GM12878 (cell line): ENCODE data around the gene PRDM16. TPM values are rescaled to one million over a fixed set of nuclear protein-coding genes. Genes with fewer than 3 reads are reported as not detected.

Experiments
- BACH1 ChIP-seq: fragments of 450-650 bp; IDR thresholded peaks from 2 replicates; pipeline ENCODE4 v1.6.1; 2017; ENCODE audit warnings: mild to moderate bottlenecking, borderline replicate concordance
- GABPA ChIP-seq: IDR thresholded peaks from 2 replicates; pipeline ENCODE4 v1.6.1; 2014; ENCODE audit warnings: antibody characterized with exemption, low read depth, mild to moderate bottlenecking, inconsistent platforms
- KDM1A ChIP-seq: fragments of 200-600 bp; sonication (generic); IDR thresholded peaks from 2 replicates; pipeline ENCODE4 v1.6.1; 2016; ENCODE audit warnings: borderline replicate concordance
- NFXL1 ChIP-seq: fragments of 450-650 bp; IDR thresholded peaks from 2 replicates; pipeline ENCODE4 v1.6.1; 2017; ENCODE audit warnings: antibody characterized with exemption, mild to moderate bottlenecking, borderline replicate concordance
- SREBF2 ChIP-seq: IDR thresholded peaks from 2 replicates; pipeline ENCODE4 v1.6.1; 2012; ENCODE audit warnings: mild to moderate bottlenecking, low read length
- SUPT20H ChIP-seq: IDR thresholded peaks from 2 replicates; pipeline ENCODE4 v1.6.1; 2011; ENCODE audit warnings: low read depth, mild to moderate bottlenecking, low read length, moderate library complexity, borderline replicate concordance; ENCODE audit not compliant: control insufficient read depth
- polyA plus RNA-seq, 11 experiments: library from polyadenylated mRNA; depleted of rRNA in 4 of 11; unstranded in 6 of 11; stranded (reverse) in 5 of 11; fragments of >200 nt; fragmentation: Nextera tagmentation in 4 of 11; fragmentation: Illumina TruSeq in 1 of 11; extraction: Ambion mirVana in 4 of 11; extraction: Trizol in 1 of 11; gene quantifications; 1 replicate in 1 of 11; 2 replicates in 10 of 11; pipeline versions ENCODE4 v1.2.1 to v1.2.3, GENCODE V29; 2011 to 2016; ENCODE audit warnings: inconsistent platforms in 2 of 11, missing spikeins in 2 of 11, low read depth in 1 of 11
- total RNA-seq, 4 experiments: library from RNA; depleted of rRNA in 3 of 4; stranded (reverse); fragments of >200 nt in 3 of 4; fragmentation: Illumina TruSeq in 1 of 4; extraction: Trizol in 1 of 4; gene quantifications; 2 replicates each; pipeline versions ENCODE4 v1.2.1 to v1.2.3, GENCODE V29; 2013 to 2021
- TF ChIP-seq, protein P1 (sequence below): fragments of 450-650 bp; IDR thresholded peaks from 2 replicates; pipeline ENCODE4 v1.6.1; 2017; ENCODE audit warnings: mild to moderate bottlenecking, moderate library complexity
- TF ChIP-seq, protein P2 (sequence below): fragments of 450-650 bp; IDR thresholded peaks from 2 replicates; pipeline ENCODE4 v1.6.1; 2017; ENCODE audit warnings: mild to moderate bottlenecking

The PRDM16 gene
- total and polyA plus RNA-seq, 10 of the 15 experiments (the other 5 are each of a cell fraction or from before 2014, with no cell fraction given) = 0.03 TPM; not detected in 9

DNA sequence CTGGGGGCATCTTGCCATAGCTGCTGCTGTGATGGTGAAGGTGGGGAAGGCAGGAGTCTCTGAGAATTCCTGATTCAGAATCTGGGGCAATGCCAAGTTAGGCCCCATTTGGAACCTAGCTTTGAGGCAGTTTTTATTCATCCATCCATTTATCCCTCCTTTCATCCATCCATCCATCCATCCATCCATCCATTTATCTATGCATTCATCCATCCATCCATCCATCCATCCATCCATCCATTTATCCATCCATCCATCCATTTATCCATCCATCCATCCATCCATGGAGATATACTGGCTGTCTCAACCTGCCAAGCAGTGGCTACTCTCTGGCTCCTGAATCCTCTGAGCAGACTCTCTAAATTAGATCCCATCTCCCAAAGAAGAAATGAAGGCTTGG, 83.1 kb downstream of the PRDM16 start (continued):
- TF ChIP-seq, protein P1, sequence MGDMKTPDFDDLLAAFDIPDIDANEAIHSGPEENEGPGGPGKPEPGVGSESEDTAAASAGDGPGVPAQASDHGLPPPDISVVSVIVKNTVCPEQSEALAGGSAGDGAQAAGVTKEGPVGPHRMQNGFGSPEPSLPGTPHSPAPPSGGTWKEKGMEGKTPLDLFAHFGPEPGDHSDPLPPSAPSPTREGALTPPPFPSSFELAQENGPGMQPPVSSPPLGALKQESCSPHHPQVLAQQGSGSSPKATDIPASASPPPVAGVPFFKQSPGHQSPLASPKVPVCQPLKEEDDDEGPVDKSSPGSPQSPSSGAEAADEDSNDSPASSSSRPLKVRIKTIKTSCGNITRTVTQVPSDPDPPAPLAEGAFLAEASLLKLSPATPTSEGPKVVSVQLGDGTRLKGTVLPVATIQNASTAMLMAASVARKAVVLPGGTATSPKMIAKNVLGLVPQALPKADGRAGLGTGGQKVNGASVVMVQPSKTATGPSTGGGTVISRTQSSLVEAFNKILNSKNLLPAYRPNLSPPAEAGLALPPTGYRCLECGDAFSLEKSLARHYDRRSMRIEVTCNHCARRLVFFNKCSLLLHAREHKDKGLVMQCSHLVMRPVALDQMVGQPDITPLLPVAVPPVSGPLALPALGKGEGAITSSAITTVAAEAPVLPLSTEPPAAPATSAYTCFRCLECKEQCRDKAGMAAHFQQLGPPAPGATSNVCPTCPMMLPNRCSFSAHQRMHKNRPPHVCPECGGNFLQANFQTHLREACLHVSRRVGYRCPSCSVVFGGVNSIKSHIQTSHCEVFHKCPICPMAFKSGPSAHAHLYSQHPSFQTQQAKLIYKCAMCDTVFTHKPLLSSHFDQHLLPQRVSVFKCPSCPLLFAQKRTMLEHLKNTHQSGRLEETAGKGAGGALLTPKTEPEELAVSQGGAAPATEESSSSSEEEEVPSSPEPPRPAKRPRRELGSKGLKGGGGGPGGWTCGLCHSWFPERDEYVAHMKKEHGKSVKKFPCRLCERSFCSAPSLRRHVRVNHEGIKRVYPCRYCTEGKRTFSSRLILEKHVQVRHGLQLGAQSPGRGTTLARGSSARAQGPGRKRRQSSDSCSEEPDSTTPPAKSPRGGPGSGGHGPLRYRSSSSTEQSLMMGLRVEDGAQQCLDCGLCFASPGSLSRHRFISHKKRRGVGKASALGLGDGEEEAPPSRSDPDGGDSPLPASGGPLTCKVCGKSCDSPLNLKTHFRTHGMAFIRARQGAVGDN = no peak
- no peak for TF ChIP-seq BACH1
- no peak for TF ChIP-seq NFXL1
- TF ChIP-seq SREBF2 = no peak
- TF ChIP-seq GABPA = no peak
- TF ChIP-seq, protein P2, sequence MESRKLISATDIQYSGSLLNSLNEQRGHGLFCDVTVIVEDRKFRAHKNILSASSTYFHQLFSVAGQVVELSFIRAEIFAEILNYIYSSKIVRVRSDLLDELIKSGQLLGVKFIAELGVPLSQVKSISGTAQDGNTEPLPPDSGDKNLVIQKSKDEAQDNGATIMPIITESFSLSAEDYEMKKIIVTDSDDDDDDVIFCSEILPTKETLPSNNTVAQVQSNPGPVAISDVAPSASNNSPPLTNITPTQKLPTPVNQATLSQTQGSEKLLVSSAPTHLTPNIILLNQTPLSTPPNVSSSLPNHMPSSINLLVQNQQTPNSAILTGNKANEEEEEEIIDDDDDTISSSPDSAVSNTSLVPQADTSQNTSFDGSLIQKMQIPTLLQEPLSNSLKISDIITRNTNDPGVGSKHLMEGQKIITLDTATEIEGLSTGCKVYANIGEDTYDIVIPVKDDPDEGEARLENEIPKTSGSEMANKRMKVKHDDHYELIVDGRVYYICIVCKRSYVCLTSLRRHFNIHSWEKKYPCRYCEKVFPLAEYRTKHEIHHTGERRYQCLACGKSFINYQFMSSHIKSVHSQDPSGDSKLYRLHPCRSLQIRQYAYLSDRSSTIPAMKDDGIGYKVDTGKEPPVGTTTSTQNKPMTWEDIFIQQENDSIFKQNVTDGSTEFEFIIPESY = no peak
- no peak for TF ChIP-seq KDM1A
- no peak for TF ChIP-seq SUPT20H
